Middle frontal gyrus (tissue), 1 donor: ENCODE measurements around the gene GNAT1.
"Not testable (repeated sequence)": the region's sequence is repeated elsewhere in the genome, so short reads cannot be mapped to it uniquely, and the experiment has no call there.

Experiments
- DNase-seq: peaks from one replicate; pipeline ENCODE4 v3.0.0-alpha.2; 2015; ENCODE audit warnings: low spot score; ENCODE audit errors: extremely low spot score

The GNAT1 gene

DNA sequence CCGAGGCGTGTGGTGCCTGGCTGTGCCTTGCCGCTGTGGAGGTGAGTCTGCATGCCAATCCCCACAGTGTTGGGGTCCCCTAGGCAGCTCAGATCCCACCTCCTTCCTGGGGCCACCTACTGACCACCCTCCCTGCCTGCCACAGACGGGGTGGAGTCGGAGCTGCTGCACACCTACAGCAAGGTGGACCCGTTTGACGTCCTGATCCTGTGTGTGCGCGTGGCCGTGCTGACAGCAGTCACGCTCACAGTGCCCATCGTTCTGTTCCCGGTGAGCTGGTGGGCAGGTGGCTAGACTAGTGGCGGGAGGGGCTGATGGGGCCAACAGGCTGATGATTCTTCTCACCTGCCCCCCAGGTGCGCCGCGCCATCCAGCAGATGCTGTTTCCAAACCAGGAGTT is 27.0 kb downstream of the GNAT1 start:
- DNase-seq, result no peak

DNA sequence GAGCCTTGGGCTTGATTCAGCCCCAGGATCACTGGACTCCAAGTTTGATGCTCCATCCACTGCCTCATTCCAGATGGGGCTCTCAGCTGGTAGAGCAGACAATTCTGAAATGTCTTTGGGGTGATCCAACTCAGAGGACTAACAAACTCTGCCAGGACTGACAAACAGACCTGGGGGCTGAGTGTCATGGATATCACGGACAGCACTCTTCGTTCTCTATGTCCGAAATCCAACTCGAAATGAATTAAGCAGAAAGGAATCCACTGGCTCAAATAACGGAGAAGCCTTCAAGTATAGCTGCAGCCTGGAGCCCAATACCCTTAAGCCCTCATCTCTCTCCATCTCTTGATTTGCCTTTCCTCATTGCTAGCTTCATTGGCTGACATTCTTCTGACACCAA is 27.9 kb downstream of the GNAT1 start:
- no peak for DNase-seq

DNA sequence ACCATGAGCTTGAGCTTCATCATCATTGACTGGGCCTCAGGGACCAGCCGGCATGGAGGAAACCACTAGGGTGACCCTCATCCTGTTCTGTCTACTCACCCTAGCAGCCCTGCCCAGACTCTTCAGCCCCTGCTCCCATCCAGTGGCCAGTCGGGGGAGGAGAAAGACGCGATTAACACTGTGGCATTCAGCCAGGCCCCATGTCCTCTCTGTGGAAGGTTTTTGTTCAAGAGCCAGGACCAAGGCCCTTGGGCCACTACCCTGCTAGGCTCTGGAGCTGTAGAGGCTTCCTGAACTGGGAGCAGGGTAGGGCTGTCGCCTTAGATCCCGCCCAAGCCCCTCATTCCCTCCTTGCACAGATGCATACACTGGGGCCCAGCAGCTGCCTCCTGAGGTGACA is 28.7 kb downstream of the GNAT1 start:
- DNase-seq, result no peak

DNA sequence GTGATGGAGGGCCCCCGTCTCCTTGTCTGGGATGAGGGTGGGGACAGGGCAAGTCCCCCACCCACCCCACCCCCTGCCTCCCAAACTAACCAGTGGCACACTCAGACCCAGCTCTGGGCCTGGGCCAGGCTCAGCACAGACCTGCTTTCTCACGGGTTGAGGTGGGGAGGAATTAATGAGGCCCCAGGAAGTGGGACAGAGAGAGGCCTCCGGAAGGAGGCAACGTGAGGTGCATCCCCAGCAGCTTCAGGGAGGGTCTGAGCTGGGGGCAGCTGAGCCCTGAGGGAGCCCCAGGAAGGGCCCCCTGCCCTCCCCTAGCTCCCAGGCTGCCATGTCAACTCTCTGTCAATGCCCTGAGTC is 29.6 kb downstream of the GNAT1 start:
- DNase-seq, result no peak

DNA sequence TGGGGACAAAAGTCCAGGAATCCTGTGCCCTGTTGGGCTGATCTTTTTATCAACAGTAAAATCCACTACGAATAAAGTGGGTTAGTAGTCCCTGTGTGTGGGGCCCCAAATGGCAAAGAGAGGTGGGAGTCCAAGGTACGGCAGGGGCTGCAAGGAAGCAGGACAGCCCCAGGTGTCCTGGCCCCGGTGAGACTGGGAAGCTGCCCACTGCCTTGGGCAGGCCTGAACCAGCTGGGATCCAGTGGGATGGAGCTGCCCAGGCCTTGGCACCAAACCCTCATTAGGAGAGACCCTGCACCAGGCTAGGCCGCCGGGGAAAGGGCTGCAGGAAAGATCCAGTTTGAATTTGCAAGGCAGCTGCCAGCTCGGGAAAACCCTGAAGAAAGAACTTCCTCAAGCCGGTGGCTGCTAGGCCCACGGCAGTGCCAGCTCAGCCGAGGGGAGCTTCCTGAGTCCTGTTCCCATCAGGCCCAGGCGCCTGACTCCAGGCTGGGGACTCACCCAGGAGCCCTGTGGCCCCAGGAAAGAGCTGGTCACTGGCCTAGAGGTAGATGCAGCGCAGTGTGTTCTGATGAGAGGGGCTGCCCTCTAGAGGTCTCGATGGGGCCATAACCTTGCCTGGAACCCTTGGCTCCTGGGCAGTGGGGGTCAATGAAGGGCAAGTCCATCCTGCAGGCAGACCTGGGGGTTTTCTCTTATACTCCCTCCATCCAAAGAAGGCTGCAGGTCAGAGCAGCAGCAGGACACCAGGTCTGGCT is 30.2 kb downstream of the GNAT1 start:
- no peak for DNase-seq

DNA sequence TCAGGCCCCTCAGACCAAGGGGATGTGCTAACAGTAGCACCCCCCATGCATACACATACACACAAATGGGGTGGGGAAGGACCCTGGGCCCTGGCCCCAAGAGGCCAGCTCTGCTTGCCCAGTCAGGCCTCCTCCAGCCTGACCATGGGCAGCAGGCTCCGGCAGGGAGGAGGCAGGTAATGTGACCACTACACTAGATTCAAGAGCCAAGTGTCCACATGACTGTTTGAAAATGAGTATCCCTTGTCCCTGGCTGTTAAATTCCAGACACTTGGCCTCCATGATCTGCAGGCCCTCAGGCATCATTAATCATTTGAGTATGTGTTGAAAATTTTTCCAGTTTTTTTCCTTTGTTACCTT is 30.7 kb downstream of the GNAT1 start:
- no peak for DNase-seq

DNA sequence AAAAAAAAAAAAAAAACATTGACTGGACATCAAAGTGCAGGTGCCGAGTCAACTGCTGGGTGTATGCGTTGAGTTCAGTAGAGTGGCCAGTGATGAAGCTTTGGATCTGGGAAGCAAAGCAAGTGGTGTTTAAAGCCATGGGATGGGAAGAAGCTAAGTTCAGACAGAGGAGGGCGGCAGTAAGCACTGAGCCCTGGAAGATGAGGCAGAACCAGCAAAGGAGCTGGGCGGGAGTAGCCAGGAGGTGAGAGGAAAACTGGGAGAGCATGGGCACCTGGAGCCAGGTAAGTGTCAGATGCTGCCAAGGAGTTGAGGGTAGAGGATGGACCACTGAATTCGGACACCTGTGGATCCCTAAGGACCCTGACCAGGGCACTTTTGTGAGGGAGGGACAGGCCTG is 33.2 kb downstream of the GNAT1 start:
- no peak for DNase-seq

DNA sequence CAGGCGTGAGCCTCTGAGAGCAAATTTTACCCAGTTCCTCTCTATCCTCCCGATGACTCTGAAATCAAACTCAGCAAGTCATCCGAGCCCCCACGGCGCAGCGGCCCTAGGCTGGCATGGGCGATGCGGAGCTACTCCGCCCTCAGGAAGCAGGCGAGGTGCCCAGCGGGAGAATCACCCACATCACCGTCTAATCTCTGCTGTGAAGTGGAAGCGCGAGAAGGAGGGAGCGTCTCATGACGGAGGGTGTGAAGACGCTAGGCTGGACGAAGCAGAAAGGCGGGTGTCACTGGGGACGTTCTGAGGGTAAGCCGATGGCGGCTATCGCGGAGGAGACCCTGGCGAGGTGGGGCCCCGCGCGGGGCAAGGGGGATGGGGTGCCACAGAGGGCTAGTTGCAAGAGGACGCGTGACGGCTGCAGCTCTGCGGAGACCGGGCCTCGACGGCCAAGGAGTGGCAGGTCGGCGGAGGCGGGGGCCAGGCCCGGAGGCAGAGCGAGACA is 35.5 kb downstream of the GNAT1 start:
- DNase-seq, result no peak

DNA sequence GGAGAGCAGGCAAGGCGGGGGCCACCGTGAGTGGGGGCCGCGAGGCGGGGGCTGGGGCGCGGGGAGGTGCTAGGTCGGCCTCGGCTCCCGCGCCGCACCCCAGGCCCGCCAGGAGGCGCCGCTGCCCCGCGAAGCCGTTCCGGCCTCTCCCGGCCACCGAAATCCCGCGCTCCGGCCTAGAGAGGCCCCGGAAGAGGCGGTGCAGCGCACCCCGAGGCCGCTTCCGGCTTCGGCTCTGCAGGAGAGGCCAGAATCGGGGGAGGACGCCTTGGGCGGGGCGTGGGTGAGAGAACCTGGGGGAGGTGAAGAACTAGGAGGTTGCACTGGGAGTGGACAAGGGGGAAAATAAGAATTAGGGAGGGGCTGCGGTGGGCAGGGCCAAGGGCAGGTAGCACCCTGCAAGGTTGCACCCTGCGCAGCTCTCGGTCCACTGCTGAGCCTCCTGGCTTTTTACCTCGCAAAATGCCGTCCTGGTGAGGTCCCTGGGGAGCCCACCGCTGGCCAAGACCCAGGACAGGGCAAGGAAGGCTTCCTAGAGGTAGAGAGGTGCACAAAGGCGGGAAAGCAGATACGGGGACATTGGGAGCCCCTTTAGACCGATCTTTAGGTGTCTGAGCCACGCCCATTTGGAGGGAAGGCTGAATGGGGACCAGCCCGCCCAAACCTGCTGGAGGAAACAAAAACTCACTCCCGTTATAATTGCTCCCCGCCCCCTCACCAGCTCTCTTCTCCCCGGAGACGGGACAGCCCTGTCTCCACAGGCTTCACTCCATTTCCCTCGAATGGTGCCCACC is 36.2 kb downstream of the GNAT1 start:
- DNase-seq, result peak; percentile 86

DNA sequence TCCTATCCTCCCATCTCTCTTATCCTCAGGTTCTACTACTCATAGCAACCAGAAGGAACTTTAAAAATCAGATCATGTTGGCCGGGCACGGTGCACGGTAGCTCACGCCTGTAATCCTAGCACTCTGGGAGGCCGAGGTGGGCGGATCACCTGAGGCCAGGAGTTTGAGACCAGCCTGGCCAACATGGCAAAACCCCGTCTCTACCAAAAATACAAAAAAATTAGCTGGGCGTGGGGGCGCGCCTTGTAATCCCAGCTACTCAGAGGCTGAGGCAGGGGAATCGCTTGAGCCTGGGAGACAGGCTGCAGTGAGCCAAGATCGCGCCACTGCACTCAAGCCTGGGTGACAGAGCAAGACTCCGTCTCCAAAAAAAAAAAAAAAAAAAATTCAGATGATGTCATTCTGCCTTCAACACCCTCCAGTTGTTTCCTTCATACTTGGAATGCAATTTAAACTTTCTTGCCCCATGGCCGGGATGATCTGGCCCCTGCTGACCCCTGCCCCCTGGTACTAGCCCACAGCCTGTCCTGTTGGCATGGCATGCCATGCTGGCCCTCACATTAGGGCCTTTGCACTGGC is 36.9 kb downstream of the GNAT1 start:
- DNase-seq, result not testable (repeated sequence)

DNA sequence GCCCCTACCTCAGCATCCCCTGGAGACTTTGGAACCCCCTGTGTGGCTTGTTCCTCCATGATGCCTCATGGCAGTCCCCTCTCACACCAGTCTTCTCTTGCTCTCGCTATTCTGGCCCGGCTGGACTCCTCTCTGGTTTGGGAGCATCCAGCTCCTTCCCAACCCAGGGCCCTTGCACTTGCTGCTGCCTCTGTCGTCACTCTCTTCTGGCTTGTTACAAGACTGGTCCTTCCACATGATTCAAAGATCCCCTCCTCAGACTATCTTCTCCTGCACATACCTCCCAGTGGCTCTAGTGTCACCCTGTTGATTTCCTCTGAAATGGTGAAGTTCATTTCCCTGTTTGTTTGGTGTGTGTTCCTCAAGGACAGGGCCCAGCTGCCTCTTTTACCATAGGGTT is 38.1 kb downstream of the GNAT1 start:
- no peak for DNase-seq

DNA sequence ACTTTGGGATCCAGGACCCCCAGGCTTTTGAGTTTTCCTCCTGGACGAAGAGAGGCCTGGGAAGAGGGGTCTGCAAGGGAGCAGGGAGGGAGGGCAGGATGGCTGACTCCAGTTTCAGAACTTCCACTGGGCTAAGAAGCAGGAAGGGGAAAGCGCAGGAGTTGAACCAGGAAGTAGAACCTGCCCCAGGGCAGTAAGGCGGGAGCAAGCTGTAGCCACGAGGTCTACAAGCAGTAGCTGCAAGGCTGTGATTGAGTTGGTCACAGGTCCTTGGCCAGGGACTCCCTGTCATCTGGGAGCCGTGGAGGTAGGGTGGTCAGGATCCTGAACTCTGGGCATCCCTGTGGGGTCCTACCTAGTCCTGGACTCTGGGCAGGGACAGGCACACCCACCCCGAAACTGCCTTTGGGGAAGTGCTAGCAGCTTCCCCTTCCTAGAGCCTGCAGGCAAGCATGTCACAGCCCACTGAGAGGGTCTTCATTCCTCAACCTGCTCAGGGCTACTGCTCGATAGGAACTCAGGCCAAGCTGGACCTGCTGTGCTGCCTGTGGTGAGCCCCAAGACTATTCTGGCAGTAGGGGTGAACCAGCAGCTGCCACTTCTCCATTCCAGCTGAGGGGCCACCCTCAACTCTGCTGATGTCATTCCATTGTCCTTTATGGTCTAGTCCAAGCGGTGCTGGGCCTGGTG is 38.8 kb downstream of the GNAT1 start:
- no peak for DNase-seq

DNA sequence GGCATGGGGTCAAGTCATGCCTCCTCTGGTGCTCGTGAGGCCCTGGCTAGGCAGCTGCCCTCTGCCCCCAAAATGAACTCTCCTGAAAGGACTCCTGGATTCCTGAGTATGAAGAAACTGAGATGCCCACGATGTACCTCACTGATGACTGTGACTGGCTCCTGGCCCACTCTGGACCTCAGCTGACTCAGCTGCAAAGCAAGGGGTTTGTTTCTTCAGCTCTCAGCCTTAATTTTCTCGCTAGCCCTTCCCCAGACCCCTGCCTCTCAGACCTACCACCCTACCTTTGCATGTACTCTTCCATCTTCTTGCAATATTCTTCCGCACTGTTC is 39.4 kb downstream of the GNAT1 start:
- DNase-seq, result no peak

DNA sequence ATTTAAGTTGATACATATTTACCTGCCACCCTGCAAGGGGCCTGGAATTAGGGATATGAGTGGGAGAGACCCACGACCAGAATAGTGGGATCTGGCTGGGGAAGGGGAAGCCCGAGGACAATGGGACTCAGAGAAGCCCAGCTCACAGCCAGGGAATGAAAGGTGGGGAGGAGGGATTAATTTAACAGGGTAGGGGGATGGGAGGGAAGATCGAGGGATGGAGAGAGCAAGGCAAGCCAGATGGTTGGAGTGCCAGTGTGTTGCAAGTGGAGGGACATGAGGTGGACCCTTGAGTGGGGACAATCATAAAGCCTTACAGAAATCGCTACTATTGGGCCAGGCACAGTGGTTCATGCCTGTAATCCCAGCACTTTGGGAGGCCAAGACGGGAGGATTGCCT is 40.2 kb downstream of the GNAT1 start:
- DNase-seq, result no peak

DNA sequence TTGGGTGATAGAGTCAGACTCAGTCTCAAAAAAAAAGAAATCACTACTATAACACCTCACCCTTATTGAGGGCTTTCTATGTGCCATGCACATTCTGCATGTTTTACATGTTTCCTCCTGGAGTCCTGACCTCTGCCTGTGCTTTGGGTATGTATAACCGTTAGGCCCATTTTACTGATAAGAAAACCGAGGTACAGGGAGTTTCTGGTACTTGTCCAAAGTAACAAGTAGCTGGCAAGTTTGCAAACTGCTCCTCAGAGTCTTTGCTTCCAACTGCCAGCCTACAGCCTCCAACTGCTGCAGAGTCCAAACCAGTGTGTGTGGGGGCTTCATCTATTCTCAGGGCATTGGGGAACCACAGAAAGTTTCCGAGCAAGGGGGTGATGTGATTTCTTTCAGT is 40.9 kb downstream of the GNAT1 start:
- DNase-seq, result no peak

DNA sequence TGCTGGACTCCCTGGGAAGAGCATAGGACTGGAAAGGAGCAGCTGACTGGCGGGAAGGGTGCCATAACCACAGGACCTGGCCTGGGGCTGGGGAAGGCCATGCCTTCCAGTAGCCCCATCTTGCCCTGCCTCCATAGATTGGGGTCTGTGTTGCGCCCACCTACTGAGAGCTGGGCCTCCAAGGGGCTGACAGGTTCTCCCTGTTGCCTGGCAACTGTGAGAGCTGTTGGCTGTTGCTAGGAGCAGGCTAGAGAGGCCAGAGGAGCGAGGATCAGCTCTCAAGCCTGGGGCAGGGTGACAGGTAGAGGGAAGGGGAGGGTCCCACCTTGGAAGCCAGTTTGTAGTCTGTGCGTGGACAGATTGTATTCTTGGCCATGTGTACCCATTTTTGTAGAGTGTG is 41.8 kb downstream of the GNAT1 start:
- DNase-seq, result no peak

DNA sequence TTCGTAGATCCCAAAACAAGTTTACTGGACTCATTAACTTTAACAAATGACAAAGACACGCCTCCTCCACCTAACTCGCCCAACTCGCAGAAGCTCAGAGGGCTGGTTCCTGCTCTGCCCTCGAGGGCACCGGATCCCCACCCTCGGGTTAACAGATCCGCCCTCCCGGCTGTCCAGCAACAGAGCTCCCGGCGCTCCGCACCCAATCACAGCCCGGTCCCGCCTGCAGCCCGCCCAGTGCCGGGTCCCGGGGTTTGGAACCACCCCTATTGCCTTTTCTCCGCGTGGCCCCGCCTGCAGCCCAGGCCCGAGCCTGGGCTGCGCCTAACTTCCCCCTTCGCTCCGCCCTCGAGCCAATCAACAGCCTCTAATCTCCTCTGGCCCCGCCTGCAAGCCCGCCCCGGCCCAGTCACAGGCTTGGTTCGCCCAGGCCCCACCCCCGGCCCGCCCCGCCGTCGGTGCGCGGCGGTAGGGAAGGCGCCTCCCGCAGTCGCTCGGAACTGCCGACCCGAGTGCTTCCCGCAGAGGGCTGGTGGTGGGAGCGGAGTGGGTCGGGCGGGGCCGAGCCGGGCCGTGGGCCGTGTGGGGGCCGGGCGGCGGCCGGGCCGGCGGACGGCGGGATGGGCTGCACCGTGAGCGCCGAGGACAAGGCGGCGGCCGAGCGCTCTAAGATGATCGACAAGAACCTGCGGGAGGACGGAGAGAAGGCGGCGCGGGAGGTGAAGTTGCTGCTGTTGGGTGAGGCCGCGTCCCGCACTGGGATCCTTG is 44.5 kb downstream of the GNAT1 start, which contains the start of gene GNAI2:
Gene GNAI2 (plus strand): TSS at position 489 of the 768 bp plus-strand sequence. CDS start 132 bp downstream, at position 621.
- peak; percentile 98 for DNase-seq

DNA sequence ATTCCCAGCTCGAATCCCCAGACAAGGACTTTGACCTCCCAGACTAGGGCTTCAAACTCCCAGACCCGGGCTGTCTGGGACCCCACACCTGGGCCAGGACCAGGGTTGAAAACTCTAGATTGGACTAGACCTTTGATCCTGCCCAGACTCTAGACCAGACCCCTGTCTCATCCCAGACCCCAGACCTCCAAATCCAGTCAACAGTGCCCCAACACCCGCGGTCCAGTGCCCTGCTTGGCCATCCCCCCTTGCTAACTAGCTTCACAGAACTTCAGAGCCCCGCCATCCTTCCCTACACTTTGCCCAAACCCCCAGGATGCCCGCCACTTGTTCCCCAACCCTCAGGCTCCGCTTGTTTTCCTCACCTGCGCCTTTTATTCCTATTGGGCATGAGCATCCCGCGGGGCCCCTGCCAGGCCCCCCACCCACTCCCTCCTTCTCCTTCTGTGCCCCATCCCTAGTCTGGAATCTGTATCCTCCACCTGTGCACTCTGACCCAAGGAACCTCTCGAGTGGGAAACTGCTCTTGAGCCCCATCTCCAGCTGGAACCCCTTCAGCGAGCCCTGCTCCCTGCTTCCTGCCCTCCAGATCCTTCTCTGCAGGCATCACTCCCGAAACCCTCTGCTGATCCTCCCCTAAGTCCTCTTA is 45.2 kb downstream of the GNAT1 start:
- DNase-seq, result no peak

DNA sequence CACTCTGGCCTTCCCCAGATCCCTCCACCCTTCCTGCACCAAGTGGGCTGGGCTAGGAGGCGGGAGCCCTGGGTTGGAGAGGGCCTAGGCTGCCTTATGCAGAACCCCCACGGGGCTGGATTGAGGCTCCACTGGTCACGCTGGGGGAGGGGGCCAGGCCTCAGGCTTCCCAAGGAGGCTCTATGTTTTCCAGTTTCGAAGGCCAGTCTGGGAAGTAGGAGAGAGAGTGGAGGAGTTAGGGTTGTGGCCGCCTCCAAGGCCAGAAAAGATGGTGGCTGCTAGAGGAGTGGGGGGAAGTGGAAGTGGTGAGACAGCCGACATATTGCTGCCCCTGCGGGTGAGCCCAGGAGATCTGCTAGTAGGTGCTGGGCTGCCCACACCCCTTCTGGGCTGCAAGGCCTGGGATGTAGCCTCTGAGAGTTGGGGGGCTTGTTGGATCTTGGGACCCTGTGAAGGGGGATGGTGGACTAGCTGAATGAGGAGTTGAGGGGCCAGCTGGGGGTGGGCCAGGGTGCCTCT is 45.8 kb downstream of the GNAT1 start:
- no peak for DNase-seq

DNA sequence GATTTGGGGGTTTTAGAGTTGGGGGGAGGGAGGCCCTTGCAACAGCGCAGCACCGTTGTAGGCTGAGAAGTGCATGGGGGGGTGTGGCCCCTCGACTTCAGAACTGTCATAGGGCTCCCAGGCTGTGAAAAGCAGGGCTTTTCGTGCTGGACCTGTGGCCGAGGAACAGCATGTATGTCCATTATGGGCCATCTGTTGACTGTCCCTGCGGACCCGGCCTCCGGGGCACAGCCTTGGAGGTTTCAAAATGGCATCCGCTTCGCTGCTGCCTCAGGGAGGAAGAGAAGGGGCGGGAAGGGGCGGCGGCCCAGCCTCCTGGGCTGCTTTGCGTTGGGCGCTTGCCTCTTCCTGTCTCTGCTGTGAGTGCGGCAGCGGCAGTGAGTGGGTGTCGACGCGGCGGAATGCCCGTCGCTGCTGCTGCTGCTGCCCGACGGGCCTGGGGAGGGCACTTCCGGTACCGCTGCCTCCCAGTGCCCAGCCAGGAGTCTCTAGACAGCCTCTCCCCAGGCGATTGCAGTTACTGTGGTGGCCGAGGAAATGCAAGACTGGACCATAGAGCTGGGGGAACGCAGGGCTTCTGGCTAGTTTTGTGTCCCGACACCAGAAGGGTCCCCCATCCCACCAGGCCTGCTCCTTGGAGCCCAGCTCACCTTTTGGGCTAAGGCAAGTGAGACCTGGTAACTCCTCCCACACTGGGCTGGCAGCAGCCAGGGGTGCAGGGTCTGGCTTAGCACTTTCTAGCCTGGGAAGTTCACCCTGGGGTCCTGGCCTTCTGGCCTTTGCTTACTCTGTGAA is 46.5 kb downstream of the GNAT1 start:
- no peak for DNase-seq
